ENCODE measurements around the gene PSMD5. TPM values are rescaled to one million over a fixed set of nuclear protein-coding genes. Genes with fewer than 3 reads are reported as not detected.

PSMD5 gene
- total and polyA plus RNA-seq, 9 of the 15 experiments (the other 6 are each of a cell fraction or from before 2014, with no cell fraction given): 46.4 to 148 (median 76.3) TPM

DNA sequence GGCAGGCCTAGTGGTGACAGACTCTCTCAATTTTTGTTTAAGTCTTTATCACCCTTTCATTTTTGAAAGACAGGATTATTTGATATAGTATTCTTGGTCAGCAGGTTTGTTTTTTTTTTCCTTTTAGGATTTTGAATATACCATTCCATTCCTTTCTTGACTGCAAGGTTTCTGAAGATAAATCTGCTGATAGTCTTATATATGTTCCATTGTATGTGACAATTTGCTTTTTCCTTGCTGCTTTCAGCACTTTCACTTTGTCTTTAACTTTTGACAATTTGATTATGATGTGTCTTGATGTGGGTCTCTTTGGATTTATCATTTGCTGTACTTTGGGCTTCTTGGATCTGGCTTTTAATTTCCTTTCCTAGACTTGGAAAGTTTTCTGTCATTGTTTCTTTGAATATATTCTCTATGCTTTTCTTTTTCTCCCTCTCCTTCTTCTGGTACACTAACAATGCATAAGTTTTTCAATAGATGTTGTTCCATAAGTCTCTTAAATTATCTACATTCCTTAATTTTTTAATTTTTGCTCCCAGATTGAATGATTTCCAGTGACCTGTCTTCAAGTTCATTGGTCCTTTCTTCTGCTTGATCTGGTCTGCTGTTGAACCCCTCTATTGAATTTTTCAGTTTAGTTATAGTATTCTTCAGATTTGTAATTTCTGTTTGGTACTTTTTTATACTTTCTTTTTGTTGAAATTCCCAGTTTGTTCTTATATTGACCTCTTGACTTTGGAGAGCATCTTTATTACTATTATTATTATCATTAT lies 34.9 kb downstream of the PSMD5 start (continued):
- TF ChIP-seq CBX3 (IDR thresholded peaks at IDR 0.05; ENCODE audit: borderline replicate concordance in 1 of 2, low read length in 2 of 2) (peak in 1 of 2 experiments; percentile 100; a peak in 2 of 3 replicates), CREBBP (IDR thresholded peaks at IDR 0.05; ENCODE audit: low read depth, low read length) (no peak), STAT5B (CRISPR knock-in tag; IDR thresholded peaks at IDR 0.05) (no peak), ZBED1 (IDR thresholded peaks at IDR 0.05) (no peak), ESRRA (IDR thresholded peaks at IDR 0.05; ENCODE audit: borderline replicate concordance, low read depth) (no peak), ZC3H11A (IDR thresholded peaks at IDR 0.05; ENCODE audit: low read depth, low read length) (no peak), POLR2AphosphoS5 (IDR thresholded peaks at IDR 0.05; ENCODE audit: control insufficient read depth, insufficient read depth, low read depth, low read length) (no peak), LCOR (CRISPR knock-in tag; IDR thresholded peaks at IDR 0.05) (no peak)
- TF ChIP-seq, protein P1, sequence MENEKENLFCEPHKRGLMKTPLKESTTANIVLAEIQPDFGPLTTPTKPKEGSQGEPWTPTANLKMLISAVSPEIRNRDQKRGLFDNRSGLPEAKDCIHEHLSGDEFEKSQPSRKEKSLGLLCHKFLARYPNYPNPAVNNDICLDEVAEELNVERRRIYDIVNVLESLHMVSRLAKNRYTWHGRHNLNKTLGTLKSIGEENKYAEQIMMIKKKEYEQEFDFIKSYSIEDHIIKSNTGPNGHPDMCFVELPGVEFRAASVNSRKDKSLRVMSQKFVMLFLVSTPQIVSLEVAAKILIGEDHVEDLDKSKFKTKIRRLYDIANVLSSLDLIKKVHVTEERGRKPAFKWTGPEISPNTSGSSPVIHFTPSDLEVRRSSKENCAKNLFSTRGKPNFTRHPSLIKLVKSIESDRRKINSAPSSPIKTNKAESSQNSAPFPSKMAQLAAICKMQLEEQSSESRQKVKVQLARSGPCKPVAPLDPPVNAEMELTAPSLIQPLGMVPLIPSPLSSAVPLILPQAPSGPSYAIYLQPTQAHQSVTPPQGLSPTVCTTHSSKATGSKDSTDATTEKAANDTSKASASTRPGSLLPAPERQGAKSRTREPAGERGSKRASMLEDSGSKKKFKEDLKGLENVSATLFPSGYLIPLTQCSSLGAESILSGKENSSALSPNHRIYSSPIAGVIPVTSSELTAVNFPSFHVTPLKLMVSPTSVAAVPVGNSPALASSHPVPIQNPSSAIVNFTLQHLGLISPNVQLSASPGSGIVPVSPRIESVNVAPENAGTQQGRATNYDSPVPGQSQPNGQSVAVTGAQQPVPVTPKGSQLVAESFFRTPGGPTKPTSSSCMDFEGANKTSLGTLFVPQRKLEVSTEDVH (IDR thresholded peaks at IDR 0.05; ENCODE audit: low read depth, partially characterized antibody): no peak
- TF ChIP-seq, protein P2, sequence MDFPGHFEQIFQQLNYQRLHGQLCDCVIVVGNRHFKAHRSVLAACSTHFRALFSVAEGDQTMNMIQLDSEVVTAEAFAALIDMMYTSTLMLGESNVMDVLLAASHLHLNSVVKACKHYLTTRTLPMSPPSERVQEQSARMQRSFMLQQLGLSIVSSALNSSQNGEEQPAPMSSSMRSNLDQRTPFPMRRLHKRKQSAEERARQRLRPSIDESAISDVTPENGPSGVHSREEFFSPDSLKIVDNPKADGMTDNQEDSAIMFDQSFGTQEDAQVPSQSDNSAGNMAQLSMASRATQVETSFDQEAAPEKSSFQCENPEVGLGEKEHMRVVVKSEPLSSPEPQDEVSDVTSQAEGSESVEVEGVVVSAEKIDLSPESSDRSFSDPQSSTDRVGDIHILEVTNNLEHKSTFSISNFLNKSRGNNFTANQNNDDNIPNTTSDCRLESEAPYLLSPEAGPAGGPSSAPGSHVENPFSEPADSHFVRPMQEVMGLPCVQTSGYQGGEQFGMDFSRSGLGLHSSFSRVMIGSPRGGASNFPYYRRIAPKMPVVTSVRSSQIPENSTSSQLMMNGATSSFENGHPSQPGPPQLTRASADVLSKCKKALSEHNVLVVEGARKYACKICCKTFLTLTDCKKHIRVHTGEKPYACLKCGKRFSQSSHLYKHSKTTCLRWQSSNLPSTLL (IDR thresholded peaks at IDR 0.05): no peak
- TF ChIP-seq, protein P3, sequence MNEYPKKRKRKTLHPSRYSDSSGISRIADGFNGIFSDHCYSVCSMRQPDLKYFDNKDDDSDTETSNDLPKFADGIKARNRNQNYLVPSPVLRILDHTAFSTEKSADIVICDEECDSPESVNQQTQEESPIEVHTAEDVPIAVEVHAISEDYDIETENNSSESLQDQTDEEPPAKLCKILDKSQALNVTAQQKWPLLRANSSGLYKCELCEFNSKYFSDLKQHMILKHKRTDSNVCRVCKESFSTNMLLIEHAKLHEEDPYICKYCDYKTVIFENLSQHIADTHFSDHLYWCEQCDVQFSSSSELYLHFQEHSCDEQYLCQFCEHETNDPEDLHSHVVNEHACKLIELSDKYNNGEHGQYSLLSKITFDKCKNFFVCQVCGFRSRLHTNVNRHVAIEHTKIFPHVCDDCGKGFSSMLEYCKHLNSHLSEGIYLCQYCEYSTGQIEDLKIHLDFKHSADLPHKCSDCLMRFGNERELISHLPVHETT (CRISPR knock-in tag; conservative IDR thresholded peaks at IDR 0.05 in 1 of 2, IDR thresholded peaks at IDR 0.05 in 1 of 2): no peak
